ENCODE measurements around the gene PDE8B.

- TF ChIP-seq CTCF (IDR thresholded peaks at IDR 0.05) (no peak), POLR2A (IDR thresholded peaks at IDR 0.05) (no peak)
Observed at GRCh38 chr5:77376609-77377300, 166.3 kb downstream of the PDE8B start.

Measured in esophagus squamous epithelium (tissue), 4 donors.